Epidermal melanocyte (primary cell): ENCODE results near the gene PAPSS1.
"Not testable (repeated sequence)": the region's sequence is repeated elsewhere in the genome, so short reads cannot be mapped to it uniquely, and the experiment has no call there.

Source experiments
- DNase-seq: peaks from one replicate; pipeline ENCODE4 v3.0.0; 2011; ENCODE audit warnings: low spot score; ENCODE audit not compliant: insufficient read length

PAPSS1 gene

DNA sequence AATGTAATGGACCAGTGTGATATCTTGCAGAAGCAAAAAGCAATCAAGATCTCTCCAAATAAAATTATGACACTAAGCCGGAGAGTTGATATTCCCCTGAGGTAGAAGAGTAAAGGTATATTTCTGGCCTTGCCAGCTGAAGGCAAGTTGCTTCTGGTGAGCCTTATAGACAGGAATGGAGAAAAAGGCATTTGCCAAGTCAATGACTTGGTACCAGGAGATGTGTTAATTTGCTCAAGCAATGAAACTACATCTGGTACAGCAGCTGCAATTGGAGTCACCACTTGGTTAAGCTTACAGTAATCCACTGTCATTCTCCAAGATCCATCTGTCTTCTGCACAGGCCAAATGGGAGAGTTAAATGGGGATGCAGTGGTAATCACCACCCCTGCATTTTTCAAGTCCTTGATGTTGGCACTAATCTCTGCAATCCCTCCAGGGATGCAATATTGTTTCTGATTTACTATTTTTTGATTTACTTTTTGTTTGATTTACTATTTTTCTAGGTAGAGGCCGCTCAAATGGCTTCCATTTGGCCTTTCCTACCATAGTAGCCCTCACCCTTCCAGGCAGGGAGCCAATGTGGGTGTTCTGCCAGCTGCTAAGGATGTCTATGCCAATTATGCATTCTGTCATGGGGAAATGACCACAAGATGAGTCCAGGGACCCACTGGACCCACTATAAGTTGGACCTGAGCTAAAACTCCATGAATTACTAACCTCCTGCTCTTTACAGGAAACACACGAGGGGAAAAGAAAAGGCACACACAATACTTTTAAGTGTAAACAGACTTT is 6.3 kb upstream of the PAPSS1 start:
- DNase-seq: not testable (repeated sequence)

DNA sequence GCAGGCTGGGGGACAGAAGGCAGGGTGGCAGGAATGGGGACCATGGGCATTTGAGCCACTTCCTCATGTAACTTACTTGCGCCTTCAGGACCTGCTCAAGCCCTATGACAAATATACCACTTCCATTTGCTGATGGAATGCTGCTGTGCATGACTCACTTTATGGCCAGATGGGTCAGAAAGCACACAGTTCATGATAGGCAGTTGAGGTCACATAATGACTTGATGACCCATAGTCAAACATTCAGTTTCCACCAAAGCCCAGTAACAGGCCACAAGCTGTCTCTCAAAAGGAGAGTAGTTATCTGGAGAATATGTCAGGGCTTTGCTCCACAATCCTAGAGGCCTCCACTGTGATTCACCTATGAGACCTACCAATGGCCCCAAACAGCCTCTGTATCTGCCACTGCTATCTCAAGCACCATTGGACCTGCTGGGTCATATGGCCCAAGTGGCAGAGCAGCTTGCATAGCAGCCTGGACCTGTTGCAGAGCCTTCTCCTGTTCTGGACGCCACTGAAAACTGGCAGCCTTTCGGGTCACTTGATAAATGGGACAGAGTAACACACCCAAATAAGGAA is 5.3 kb upstream of the PAPSS1 start:
- no peak for DNase-seq

DNA sequence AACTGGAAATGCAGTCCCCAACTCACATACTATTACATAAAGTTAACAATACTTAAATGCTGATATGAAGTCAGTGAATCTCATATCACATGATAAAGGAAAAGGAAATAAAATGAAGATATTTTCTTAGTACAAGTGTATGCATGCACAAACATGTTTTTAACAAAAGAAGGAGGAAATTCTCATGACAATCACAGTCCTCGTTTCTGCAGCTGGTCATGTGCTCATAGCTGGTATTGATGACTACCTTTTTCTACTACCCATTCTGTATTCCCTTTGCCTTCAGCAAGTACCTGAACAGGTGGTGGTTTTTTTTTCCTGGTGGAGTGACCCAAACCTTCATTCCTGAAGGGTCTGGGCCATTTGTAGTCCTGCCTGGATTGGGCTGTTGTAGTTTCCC is 3.3 kb upstream of the PAPSS1 start:
- not testable (repeated sequence) for DNase-seq

DNA sequence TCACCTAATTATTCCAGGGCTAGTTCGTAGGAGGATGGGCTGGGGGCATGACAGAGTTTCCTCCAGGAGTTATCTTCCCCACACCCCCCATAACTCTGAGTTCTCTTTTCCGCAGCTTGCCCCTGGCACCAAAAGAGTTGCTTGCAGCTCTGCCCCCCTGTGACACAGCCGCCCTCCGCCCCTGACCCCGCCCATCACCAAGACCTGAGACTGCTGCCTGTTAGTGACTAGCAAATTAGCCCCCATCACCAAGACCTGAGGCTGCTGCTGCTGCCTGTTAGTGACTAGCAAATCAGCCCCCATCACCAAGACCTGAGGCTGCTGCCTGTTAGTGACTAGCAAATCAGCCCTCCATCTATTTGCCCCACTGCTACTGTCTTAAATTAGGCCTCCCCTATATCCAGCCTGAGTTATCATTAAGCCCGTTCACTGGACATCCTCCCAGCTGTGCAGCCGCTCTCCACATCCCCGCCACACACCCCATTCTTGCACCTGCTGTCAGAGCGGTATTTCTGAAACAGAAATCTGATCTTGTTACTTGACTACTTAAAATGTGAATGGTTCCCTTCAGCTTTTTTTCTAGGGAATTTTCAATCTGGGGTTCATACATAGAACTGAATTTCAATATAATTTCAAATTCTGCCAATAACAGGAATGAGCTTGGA is 1.5 kb upstream of the PAPSS1 start:
- no peak for DNase-seq

DNA sequence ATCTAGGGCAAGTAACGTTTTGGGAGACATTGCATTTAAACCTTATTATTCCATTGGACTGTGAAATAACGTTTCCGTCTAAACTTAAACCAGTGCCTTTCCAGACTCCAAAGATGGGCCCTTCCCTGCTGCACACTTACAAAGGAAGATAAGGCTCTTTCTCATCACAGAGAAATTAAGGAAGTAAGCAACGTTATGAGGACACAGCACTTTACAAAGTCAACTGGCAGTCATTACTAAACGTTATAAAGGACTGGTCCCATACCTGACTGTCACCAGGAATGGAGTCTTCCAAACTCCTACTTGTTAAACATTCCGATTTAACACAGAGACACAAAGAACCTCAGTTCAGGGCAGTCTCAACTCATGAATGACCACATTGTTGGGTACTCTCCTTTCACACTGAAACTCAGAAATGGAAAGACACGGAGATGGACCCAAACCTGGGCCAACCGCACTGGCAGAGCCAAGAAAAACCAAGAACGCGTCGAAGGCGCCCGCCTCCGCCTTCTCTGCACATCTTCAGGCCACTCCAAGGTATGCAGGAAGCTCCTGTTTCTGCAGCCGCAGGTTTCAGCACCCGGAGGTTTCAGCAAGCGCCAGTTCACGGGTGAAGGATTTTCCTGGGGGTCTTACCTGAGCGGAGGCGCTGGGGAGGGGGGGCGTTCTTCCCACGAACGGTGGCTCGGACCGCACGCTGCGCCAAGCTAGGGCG is 670 bp downstream of the PAPSS1 start:
- DNase-seq: peak; percentile 40

DNA sequence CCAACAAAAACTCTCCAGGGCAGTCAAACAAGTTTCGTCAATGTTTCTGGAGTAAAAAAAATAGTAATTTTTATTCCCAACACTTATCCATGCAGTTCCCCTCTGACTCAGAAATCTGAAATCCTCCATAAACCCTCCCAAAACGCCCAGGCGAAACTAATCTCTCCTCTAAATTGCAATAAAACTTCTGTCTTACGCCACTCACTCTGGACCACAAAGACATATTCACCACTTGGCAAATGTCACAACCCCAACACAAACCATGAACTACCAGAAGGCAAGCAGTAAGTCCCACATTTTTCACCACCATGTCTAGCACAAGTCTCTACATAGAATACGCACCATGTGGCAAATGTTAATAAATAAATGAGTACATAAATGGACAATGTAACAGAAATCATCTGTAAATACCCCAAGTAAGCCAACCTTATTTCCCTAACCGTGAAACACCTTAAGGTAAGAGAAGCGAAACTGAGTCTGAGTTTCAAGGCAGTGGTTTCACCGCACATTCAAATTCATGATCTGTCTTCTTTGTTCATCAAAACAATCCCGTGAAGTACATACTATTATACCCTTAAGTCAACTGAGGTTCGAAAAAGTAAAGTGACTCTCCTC is 1.6 kb downstream of the PAPSS1 start:
- DNase-seq: no peak

DNA sequence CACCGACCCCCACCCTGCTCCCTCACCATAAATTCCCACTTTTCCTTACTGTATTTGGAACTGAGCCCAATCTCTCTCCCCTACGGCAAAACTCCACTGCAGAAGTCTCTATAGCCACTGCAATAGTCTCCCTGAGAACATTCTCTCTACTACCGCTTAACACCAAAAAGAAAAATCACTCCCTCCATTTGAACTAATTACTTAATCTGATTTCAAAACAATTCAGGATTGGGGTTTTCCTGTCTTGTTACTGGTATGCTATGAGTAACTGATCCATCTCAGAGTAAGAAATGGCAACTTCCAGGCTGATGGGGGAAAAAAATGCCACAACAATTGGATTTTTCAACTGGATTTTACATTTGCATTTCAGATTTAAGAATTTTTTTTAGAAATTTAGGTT is 5.8 kb downstream of the PAPSS1 start:
- DNase-seq: no peak

DNA sequence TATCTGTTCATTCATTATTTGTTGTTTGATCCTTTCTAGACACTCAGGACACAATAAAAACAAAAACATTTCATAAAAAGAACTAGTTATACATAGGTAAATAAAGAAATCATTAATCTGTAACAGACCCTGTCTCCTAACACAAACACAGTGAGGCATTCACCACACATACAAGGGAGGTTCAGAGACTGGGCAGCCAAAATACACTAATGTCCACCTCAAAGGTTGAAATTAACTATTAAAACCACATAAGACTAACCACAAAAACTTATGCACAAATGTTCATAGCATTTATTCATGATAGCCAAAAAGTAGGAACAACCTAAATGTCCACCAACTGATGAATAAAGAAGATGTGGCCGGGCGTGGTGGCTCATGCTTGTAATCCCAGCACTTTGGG is 7.8 kb downstream of the PAPSS1 start:
- no peak for DNase-seq

DNA sequence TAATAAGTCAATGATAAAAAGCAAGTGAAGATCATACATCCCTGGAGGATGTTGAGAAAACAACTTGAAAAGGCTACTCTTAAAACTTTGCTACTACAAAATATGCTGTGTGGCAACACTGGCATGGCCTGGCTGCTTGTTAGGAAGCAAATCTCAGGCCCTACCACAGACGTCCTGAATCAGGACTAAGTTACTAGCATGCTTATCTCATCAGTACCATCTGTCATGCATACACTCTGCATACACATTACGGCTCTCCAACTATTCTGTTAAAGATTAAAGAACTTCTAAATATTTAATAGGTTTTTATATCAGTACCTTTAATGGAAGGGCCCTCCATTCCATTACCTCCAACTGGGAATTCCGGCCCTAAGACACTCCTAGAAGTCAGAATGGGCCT is 8.2 kb downstream of the PAPSS1 start:
- DNase-seq: no peak

DNA sequence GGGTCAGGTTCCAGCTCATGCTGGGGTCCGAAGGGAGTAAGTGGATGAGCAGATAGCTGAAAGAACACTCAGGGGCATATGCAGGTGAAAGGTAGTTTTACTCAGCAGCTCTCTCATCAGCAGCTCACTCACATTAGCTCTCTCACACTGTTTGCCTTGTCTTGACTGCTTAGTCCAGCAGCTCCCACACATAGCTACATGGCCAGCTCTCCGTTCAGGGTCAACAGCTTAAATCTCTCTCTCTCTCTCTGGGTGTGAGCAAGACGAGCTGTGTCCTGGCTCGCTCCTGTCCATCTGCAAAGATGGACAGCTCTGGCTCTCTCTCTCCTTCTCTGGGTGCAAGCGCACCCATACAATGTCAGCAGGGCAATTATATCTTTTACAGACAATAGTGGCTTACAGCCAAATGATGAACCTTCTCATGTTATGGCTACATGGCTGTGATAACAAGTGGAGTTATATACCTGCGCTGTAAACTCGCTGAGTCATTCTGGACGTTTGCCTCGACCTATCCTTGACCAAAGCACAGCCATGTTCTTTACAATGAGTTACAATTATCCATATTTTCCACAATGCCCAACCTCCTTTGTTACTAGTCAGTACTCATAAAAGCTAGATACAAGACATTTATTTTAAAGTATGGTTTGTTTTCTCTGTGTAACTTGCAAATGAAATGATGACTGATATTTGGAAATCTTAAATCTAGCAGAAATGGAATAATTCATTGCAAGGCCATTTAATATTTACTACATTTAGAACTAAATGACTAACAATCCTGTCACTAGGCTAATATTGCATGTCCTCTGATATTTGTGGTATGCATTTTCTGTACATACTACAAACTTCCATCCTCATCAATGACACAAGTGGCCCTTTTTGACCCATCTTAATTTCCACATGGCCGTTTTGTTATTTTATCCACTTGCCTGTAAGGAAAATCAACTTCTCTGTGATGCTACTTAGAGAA is 9.3 kb downstream of the PAPSS1 start:
- DNase-seq: no peak

DNA sequence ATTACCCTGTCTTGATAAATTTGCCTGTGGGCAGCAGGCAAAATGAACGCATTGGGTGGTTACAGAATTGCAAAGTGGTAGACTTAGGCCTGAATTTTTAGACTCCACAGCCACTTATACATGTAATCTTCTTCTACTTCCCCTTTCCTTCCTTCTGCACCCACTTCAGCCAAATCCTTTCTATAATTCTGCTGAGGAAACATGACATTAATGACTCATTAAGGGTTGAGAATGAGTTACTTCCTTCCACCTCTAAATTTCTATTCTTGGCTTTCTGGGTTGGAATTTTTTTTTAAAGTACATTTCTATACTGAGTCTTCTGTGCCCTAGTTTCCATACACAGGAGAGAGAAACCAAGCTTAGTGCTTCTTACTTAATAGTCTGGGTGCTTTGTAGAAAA is 10.1 kb downstream of the PAPSS1 start:
- DNase-seq: no peak

DNA sequence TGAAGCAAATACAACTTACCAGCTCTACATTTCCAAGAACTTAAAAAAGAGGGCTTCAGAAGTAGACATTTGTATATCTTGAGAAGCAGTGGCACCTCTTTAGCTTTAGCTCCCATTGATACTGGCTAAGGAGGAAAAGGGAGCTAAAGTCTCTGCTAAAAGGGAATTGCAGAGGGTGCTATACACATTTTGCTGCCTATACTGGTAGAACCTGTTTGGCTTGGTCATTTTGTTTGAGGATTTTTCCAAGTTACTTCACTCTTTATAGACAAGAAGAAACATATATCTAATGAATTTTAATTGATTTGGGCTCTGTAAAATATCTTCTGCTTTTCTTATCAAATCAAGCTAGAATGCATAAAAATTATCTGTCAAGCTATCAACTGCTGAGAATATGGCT is 11.8 kb downstream of the PAPSS1 start:
- DNase-seq: no peak

DNA sequence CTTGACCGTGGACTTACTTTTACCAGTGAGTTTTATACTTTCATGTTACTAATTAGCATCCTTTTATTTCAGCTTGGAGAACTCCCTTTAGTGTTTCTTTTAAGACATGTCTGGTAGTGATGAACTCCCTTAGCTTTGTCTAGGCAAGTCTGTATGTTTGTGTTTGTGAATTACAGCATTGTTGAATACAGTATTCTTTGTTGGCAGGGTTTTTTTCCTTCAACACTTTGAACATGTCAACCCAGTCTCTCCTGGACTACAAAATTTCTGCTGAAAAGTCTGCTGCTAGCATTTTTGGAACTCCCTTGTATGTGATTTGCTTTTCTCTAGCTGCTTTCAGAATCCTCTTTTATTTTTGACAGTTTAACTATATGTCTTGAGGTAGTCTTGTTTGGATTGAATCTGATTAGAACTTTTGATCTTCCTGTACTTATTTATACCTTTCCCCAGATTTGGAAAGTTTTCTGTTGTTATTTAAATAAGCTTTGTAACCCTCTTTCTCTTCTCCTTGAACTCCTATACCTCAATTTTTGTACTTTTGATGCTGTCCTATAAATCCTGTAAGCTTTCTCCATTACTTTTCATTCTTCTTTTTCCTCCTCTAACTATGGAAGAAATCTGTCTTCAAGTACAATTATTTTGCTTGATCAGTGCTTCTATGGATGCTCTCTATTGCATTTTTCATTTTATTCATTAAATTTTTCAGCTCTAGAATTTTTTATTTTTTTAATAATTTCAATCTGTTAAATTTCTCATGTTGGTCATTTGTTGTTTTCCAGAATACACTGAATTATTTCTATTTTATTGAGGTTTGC is 14.1 kb downstream of the PAPSS1 start:
- DNase-seq: no peak

DNA sequence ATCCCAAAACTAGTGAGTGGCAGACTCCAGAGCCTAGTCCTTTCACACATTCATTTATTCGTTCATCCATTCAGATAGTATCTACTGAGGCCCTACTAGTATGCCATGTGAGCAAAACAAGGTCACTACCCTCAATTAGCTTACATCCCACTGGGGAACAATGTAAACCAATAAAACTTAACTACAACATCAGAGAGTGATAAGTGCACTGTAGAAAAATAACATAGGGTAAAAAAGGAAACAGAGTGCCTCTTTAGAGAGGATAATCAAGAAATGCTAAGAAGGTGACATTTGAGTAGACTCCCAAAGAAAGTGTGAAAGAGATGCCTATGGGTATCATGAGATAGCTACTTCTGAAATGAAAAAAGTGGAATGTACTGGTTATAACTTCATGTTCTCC is 18.5 kb downstream of the PAPSS1 start:
- no peak for DNase-seq

DNA sequence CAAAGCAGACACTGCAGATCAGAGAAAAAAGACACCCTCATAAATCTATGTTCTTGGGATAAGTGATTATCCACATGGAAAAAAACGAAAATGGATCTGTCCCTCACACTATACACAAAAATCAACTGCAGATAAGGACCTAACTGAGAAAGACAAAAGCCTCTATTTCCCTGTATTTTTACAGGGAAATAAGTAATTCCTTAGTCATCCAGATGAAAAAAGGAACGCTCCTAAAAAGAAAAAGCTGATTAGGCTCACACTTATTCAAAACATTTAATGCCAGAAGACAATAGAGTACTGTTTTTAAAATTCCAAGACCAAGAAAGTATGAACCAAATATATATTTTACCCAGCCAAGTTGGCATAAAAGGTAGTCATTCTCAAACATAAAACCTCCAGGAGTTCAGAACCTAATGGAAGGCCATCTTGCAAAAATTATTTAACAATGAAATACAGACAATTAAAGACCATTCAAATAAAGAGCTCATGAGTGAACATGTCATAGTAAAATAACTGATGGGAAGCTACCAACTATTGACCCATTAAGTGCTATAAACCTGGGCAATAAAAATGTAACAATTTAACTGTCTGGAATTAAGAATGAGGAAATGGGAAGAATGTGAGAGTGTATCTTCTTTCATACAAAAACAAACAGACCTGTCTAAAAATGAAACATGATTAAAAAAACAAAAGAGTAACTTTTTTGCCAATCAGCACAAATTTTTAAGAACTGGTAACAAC is 20.4 kb downstream of the PAPSS1 start:
- DNase-seq: no peak

DNA sequence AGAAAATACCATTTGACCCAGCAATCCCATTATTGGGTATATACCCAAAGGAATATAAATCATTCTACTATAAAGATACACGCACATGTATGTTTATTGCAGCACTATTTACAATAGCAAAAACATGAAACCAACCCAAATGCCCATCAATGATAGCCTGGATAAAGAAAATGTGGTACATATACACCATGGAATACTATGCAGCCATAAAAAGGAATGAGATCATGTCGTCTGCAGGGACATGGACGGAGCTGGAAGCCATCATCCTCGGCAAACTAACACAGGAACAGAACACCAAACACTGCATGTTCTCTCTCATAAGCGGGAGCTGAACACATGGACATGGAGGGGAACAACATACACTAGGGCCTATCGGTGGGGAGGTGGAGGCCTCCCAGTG is 23.8 kb downstream of the PAPSS1 start:
- not testable (repeated sequence) for DNase-seq

DNA sequence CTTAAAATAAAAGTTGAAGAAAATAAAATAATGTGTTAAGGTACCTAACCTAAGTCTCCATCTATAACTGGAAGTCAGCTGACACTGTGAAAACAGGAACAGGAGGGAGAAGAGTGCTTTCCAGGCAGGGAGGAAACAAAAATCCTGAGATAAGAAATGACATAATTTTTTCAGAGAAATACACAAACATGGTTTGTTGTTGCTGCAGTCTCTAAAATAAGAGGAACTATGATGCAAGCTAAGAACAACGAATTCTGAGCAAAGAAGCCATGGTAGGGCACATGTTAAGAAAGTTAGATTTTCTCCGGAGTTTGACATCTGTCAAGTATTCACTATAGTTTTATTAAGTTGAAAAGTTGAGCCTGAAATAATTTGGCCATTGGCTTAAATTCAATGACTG is 26.9 kb downstream of the PAPSS1 start:
- DNase-seq: no peak

DNA sequence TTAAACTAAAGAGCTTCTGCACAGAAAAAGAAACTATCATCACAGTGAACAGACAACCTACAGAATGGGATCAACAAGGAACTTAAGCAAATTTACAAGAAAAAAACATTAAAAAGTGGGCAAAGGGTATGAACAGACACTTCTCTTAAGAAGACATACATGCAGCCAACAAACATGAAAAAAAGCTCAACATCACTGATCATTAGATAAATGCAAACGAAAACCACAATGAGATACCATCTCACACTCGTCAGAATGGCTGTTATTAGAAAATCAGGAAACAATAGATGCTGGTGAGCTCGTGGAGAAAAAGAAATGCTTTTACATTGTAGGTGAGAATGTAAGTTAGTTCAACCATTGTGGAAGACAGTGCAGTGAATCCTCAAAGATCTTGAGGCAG is 27.8 kb downstream of the PAPSS1 start:
- DNase-seq: no peak

DNA sequence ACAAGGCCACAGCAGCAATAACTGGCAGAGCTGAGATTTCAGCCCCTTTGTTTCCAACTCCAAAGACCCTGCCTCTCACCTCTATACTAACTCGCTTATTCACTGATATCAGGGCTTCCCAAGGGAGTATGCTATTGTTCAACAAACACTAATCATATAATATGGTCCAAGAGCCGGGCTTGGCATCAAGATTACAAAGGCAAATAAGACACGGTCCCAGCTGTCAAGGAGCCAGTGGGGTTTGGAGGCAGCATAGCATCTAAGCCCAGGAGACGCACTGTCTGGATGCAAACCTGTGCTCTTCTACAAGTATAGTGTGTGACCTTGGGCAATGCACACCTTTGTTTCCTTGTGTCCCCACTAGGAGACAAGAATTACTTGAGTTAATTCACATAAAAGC is 28.7 kb downstream of the PAPSS1 start:
- DNase-seq: no peak
